ENCODE measurements around the gene P2RY14. TPM values are rescaled to one million over a fixed set of nuclear protein-coding genes. Genes with fewer than 3 reads are reported as not detected.

The P2RY14 gene
- total RNA-seq, 4 donors from 2014 or later: 0.60 to 11.3 (median 7.2) TPM; not detected in 1

GRCh38 chr3:151307131-151307530, 28.8 kb upstream of the P2RY14 start:
- H3K27me3 ChIP-seq: no peaks in the 10 kb centered on the region
- no peak for TF ChIP-seq EP300 (IDR thresholded peaks at IDR 0.05; ENCODE audit: low read depth)
- intact Hi-C loops (cut with DNase I; ENCODE audit: low total_unique reads): no loop called here
- no peak overlapping the region for H3K4me3 ChIP-seq
- no peak overlapping the region for H3K27ac ChIP-seq
- peaks cover 0 to 6% (median 0%) of the 10 kb centered on the region in 4 donors for H3K4me1 ChIP-seq
- H3K9me3 ChIP-seq: no peaks in the 10 kb centered on the region
- no peaks in the 10 kb centered on the region for H3K36me3 ChIP-seq
- in situ Hi-C loops (cut with MboI; ENCODE audit: low pct_ligation_motif_present in 1 of 4, low pct_unique_long_range_greater_than_20kb in 1 of 4, low sequenced_read_pairs in 3 of 4): no loop called here
- DNase-seq: no peak

- Histone ChIP-seq H3K9me3 (no peaks in the 10 kb centered on the region), H3K27me3 (no peaks in the 10 kb centered on the region), H3K4me3 (no peak overlapping the region), H3K4me1 (peaks cover 0 to 6% (median 0%) of the 10 kb centered on the region in 4 donors), H3K36me3 (no peaks in the 10 kb centered on the region), H3K27ac (no peak overlapping the region)
- no peak for DNase-seq
- TF ChIP-seq EP300 (IDR thresholded peaks at IDR 0.05; ENCODE audit: low read depth) (no peak), POLR2AphosphoS5 (IDR thresholded peaks at IDR 0.05) (no peak), POLR2A (IDR thresholded peaks at IDR 0.05) (no peak), CTCF (IDR thresholded peaks at IDR 0.05) (no peak)
- in situ Hi-C loops (cut with MboI; ENCODE audit: low pct_ligation_motif_present in 1 of 4, low pct_unique_long_range_greater_than_20kb in 1 of 4, low sequenced_read_pairs in 3 of 4) (no loop called here), intact Hi-C loops (cut with DNase I; ENCODE audit: low total_unique reads) (no loop called here)
- 78 to 93% methylated on average over 3 to 6 of the region's 6 CpGs for WGBS, 2 donors (ENCODE audit: low coverage in 1 of 2)
These were observed 27.9 kb upstream of the P2RY14 start for GRCh38 chr3:151306168-151306810.

GRCh38 chr3:151305775-151306151, 27.4 kb upstream of the P2RY14 start:
- no peaks in the 10 kb centered on the region for H3K36me3 ChIP-seq
- intact Hi-C loops (cut with DNase I; ENCODE audit: low total_unique reads): no loop called here
- no peak overlapping the region for H3K27ac ChIP-seq
- H3K4me3 ChIP-seq: no peak overlapping the region
- TF ChIP-seq EP300 (IDR thresholded peaks at IDR 0.05; ENCODE audit: low read depth): no peak
- no peak for TF ChIP-seq POLR2A (IDR thresholded peaks at IDR 0.05)
- no peak for TF ChIP-seq CTCF (IDR thresholded peaks at IDR 0.05)
- no peak for TF ChIP-seq POLR2AphosphoS5 (IDR thresholded peaks at IDR 0.05)
- no peaks in the 10 kb centered on the region for H3K9me3 ChIP-seq
- WGBS, 2 donors (ENCODE audit: low coverage in 1 of 2): 83 to 94% methylated on average over 2 to 4 of the region's 4 CpGs
- DNase-seq: no peak
- in situ Hi-C loops (cut with MboI; ENCODE audit: low pct_ligation_motif_present in 1 of 4, low pct_unique_long_range_greater_than_20kb in 1 of 4, low sequenced_read_pairs in 3 of 4): no loop called here
- no peaks in the 10 kb centered on the region for H3K27me3 ChIP-seq
- peaks cover 0 to 6% (median 0%) of the 10 kb centered on the region in 4 donors for H3K4me1 ChIP-seq

GRCh38 chr3:151305060-151305774, 26.9 kb upstream of the P2RY14 start:
- H3K4me1 ChIP-seq: peaks cover 0 to 6% (median 0%) of the 10 kb centered on the region in 4 donors
- no peaks in the 10 kb centered on the region for H3K36me3 ChIP-seq
- no peaks in the 10 kb centered on the region for H3K9me3 ChIP-seq
- H3K27me3 ChIP-seq: no peaks in the 10 kb centered on the region
- H3K27ac ChIP-seq: no peak overlapping the region
- 59% methylated on average over 7 of the region's 7 CpGs; no CpG with 5 or more reads in 1 of the 2 donors for WGBS, 2 donors (ENCODE audit: low coverage in 1 of 2)
- DNase-seq: peak; percentile 48
- intact Hi-C loops (cut with DNase I; ENCODE audit: low total_unique reads) (no loop called here), in situ Hi-C loops (cut with MboI; ENCODE audit: low pct_ligation_motif_present in 1 of 4, low pct_unique_long_range_greater_than_20kb in 1 of 4, low sequenced_read_pairs in 3 of 4) (no loop called here)
- TF ChIP-seq CTCF (IDR thresholded peaks at IDR 0.05) (no peak), POLR2AphosphoS5 (IDR thresholded peaks at IDR 0.05) (no peak), POLR2A (IDR thresholded peaks at IDR 0.05) (no peak), EP300 (IDR thresholded peaks at IDR 0.05; ENCODE audit: low read depth) (no peak)
- no peak overlapping the region for H3K4me3 ChIP-seq

Measured in transverse colon (tissue), 4 donors.